ENCODE results near the gene CLK2.
A peak's percentile ranks its signal among the peaks of the same experiment; 100 is the strongest.
"Not testable (repeated sequence)": the region's sequence is repeated elsewhere in the genome, so short reads cannot be mapped to it uniquely, and the experiment has no call there.

CLK2 gene

DNA sequence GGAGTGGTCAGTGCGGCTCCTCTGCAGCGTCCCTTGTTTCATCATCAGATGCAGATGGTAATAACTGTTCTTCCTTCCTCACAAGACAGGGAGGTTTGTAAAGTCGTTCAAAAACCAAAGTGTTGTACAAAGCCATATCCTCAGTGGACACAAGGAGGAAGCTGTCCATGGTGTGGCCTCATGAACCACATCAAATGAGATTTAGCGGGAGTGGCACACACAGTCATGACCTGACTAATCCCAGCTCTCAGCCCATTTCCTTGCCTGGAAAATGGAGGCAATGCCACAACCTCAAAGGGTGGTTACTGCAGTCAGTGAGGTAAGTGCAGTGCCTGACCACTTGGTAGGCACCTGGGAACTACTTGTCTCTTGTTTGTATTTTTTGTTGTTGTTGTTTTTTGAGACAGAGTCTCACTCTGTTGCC is 31.5 kb downstream of the CLK2 start:
- no peak for DNase-seq (ENCODE audit: low spot score)

DNA sequence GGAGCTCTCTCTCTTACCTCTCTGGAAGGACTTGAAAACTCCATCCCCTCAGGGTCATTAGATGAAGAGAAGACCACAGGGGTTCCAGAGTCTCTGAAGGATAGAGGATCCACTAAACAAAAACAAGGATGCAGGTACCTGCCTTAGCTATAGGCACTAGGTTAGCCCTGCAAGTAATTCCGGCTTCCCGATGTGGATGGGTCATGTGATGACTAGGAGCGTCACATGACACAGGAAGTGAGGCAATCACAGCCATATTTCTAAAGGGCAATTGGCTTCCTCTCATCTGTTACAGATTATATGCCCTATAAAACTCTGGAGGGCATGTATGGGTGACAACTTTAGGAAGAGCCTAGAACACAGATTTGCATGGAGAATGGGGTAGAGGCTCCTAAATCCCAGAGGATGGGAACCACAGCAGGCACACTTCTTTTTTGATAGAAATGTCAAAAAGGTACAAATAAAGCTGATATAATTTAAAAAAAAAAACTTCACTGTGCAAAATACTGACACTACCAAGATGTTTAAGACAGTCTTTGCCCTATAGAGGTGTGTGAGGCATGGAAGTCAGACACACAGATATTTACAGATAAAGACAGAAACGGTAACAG is 32.1 kb downstream of the CLK2 start:
- peak; percentile 85 for DNase-seq (ENCODE audit: low spot score)

- no peak for DNase-seq (ENCODE audit: low spot score)
Measured at GRCh38 chr1:155236451-155236850, 36.9 kb downstream of the CLK2 start.

- not testable (repeated sequence) for DNase-seq (ENCODE audit: low spot score)
Measured at GRCh38 chr1:155235375-155235774, 37.9 kb downstream of the CLK2 start.

- DNase-seq (ENCODE audit: low spot score), result not testable (repeated sequence)
Measured at GRCh38 chr1:155233502-155233901, 39.8 kb downstream of the CLK2 start.

- peak; percentile 24 for DNase-seq (ENCODE audit: low spot score)
Measured at GRCh38 chr1:155232001-155232978, 41.0 kb downstream of the CLK2 start.

DNA sequence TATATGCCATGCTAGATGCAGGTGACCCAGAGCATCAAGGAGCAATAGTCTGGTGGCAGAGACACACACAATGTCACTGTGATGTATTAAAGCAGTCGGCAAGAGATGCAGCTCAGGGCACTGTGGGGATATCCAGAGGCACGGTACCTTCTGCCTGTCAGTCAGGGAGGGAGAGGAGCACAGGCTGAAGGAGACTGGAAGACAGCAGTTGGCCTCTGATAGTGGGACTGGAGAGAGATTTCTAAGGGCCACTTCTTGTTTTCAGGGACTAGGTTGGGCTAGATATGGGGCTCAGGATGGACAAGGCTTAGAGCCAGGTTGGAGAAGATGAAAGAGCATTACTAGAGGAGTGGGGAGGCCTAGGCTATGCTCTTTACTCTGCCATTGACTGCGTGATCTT is 42.0 kb downstream of the CLK2 start:
- DNase-seq (ENCODE audit: low spot score), result not testable (repeated sequence)

DNA sequence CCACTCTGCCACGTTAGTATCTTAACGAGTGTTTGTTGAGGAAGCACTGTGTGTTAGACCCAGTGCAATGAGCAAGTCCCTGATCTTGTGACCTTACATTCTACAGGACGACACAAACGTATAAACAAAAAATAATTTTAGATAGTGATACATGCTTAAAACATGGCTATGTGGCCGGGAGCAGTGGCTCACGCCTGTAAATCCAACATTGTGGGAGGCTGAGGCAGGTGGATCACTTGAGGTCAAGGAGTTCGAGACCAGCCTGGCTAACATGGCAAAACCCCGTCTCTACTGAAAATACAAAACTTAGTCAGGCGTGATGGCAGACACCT is 45.2 kb downstream of the CLK2 start:
- DNase-seq (ENCODE audit: low spot score), result no peak

DNA sequence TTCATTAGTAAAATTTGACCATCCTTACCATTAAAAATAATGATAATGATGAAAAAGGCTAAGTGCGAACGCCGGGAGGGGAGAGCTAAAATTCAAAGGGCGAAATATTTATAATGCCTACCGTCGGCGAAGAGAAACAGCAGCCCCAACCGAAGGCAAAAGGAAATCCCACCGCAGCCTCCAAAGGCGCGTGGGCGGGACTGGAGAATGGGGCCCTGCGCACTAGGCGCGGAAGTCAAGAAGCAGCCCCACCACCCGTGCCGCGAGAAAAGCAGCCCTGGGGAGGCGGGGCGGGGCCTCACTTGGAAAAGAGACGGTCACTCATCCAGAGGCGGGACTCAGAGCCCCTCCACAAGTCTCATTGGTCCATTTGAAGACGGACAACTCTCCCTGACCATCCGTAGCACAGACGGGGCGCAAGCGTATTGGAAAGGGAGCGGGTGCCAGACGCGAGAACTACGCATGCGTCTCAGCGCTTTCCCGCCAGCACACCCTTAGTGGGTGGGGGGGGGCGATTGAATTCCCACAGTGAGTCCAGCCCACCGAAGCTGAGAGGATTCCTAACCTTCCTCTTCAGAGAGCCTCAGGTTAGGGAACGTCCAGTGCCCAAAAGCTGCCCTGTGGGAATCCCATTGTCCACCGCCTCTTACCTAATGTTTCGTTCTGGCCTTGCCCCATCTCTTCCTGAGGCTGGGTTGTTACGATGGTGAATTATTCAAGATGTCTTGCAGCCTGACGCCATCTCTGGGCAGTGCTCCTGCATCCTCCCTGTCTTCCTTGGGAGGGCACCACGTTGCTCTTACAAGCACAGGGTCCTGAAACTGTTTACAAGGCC is 45.8 kb downstream of the CLK2 start:
- peak; percentile 100 for DNase-seq (ENCODE audit: low spot score)

DNA sequence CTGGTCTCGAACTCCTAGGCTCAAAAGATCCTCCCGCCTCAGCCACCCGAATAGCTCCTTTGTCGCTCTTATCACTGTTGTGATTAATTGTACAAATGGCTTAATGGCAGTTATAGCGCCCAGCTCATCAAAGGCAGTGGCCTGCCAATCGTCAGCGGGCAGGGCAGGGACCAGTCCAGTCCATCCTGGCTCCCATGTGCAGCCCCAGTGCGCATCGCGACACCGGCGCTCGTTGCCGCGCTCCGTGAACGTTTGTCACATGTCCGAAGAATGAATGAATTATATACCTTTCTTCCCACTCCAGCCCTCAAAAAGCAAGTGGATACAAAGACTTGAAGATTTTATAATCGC is 46.4 kb downstream of the CLK2 start:
- DNase-seq (ENCODE audit: low spot score), result peak; percentile 36

DNA sequence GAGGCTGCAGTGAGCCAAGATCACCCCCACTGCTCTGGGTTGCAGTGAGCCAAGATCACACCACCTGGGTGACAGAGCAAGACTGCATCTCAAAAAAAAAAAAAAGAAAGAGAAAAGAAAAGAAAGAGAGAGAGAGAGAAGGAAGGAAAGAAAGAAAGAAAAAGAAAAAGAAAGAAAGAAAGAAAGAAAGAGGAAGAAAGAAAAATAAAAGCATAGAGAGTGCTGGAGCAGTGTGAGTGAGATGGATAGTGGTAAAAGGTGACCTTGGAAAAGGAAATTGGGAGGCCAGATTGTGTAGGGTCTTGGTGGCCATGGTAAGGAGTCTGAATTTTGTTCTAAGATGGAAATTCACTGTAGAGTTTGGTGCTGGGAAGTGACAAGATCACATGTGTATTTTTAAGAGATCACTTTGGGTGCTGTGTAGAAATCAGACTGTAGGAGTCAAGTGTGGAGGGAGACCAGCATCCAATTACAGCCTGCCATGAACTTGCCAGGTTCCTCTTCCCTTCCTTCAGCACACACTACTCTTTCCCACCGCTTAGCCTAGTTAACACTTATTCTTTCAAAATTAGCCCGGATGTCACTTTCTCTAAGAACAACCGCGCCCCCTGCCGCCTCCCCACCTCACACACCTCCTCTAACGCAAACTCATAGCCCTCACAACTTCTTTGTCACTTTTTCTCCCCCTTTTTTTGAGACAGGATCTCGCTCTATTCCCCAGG is 47.0 kb downstream of the CLK2 start:
- peak; percentile 65 for DNase-seq (ENCODE audit: low spot score)

GRCh38 chr1:155225404-155225759 is 47.9 kb downstream of the CLK2 start:
- not testable (repeated sequence) for DNase-seq (ENCODE audit: low spot score)

DNA sequence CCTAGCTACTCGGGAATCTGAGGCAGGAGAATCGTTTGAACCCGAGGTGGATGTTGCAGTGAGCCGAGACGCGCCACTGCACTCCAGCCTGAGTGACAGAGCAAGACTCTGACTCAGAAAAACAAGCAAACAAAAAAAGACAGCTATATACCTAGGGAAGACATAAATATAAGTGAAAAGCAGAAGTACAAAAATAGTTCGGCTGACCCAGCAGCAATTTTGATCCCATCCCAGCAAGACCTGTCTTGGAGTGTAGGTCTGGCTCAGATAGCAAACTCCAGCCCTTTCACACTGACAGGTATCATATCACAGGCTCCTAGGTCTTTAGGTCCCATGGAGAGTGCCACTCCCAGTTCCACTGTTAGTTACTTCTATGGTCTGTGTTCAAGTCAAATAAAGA is 50.3 kb downstream of the CLK2 start:
- no peak for DNase-seq (ENCODE audit: low spot score)

DNA sequence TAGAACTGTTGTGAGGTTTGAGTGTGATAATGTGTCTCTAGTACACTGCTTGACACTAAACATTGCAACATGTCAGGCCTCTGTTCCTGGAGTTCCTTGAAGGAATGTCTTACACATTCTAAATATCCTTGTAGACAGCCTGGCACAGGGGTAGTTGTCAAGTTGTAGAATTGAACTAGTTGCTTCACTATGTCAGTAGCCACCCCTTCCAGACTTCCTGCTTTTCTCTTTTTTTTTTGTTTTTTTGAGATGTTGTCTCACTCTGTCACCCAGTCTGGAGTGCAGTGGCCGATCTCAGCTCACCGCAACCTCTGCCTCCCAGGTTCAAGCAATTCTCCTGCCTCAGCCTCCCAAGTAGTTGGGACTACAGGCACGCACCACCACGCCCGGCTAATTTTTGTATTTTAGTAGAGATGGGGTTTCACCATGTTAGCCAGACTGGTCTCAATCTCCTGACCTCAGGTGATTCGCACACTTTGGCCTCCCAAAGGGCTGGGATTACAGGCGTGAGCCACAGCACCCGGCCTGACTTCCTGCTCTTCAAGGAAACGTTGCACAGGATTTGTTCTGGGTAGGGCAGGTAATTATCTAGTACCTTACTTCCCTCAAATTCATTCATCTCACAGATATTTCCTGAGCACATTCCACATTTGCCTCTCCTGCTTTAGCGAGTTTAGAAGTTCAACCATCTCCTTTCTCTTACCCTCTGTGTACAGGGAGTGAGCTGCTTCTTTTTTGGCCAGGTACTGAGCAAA is 52.9 kb downstream of the CLK2 start:
- not testable (repeated sequence) for DNase-seq (ENCODE audit: low spot score)

DNA sequence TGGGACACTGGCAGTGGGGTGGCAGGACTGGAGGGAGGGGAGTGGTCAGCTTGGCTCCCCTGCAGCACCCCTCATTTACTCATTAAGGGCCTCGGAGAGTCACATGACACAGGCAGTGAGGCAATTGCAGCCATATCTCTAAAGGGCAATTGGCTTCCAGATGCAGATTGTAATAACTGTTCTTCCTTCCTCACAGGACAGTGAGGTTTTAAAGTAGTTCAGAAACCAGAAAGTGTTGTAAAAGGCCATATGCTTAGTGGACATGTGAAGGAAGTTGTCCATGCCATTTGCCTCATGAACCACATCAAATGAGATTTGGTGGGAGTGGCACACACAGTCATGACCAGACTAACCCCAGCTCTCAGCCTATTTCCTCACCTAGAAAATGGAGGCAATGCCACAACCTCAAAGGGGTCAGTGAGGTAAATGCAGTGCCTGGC is 53.7 kb downstream of the CLK2 start:
- DNase-seq (ENCODE audit: low spot score), result peak; percentile 4

- DNase-seq (ENCODE audit: low spot score), result peak; percentile 60
Measured at GRCh38 chr1:155218854-155219591, 54.3 kb downstream of the CLK2 start.

DNA sequence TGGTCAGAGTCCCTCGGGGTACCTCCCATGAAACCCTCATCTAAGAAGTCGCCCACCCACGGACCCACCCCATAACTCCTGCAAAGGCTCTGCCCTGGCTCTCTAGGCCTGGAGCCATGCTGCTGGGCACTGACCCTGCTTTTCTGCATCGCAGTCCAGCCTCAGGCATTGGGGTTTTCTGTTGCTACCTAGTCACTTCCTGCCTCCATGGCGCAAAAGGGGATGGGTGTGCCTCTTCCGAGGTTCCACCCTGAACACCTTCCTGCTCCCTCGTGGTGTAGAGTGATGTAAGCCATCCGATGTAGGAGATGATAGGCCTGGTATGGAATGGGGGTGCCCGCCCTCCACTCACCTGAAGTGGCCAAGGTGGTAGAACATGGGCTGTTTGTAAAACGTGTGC is 58.6 kb downstream of the CLK2 start:
- DNase-seq (ENCODE audit: low spot score), result not testable (repeated sequence)

All from AG08395 (cell line).